GM10248 (cell line): Measurements from ENCODE around the gene CAMKMT.

Experiments
- CTCF ChIA-PET: fragments of 300-600 bp; sonication (Branson Sonifier 250); formaldehyde crosslinking; extraction: SDS; loops from one replicate; lab custom pipeline; 2021; ENCODE audit warnings: antibody characterized with exemption; lab: Yijun Ruan, JAX
- POLR2A ChIA-PET: fragments of 350-650 bp; sonication (Branson Sonifier 250); formaldehyde crosslinking; extraction: SDS; loops from one replicate; lab custom pipeline; 2020; ENCODE audit warnings: antibody characterized with exemption; lab: Yijun Ruan, JAX
- DNase-seq: peaks from one replicate; pipeline ENCODE4 v3.0.0; 2012; ENCODE audit errors: extremely low spot score
- CTCF ChIP-seq: IDR thresholded peaks from 2 replicates; pipeline ENCODE4 v1.5.1; 2012; ENCODE audit warnings: mild to moderate bottlenecking, low read depth; ENCODE audit errors: extremely low read depth, missing control alignments, control extremely low read depth

The CAMKMT gene

GRCh38 chr2:44529448-44529847 is 167.7 kb downstream of the CAMKMT start:
- TF ChIP-seq CTCF = no peak
- CTCF ChIA-PET = interaction anchor here (1.3 to 1.6 kb wide), 2 partner anchors 38 to 139 kb away, joined by 3 read pairs; no protein-coding TSS in a partner anchor

GRCh38 chr2:44531289-44531688 is 169.5 kb downstream of the CAMKMT start:
- CTCF ChIA-PET = interaction anchor here (1.5 kb wide), 1 partner anchor 19 kb away, joined by 3 read pairs; no protein-coding TSS in a partner anchor
- no peak for DNase-seq
- no peak for TF ChIP-seq CTCF
- POLR2A ChIA-PET = no interaction called here

More at GRCh38 chr2:44529448-44529847, 167.7 kb downstream of the CAMKMT start:
- POLR2A ChIA-PET = no interaction called here
- DNase-seq = no peak

- TF ChIP-seq CTCF = no peak
- CTCF ChIA-PET = interaction anchor here (1.5 kb wide), 1 partner anchor 19 kb away, joined by 3 read pairs; no protein-coding TSS in a partner anchor
- DNase-seq = no peak
- POLR2A ChIA-PET = no interaction called here
These were observed 170.3 kb downstream of the CAMKMT start for GRCh38 chr2:44532031-44532430.

GRCh38 chr2:44533508-44533907 is 171.8 kb downstream of the CAMKMT start:
- TF ChIP-seq CTCF = no peak
- no peak for DNase-seq
- CTCF ChIA-PET = interaction anchor here (1.1 to 1.4 kb wide), 2 partner anchors 15 to 19 kb away, joined by 3 read pairs; no protein-coding TSS in a partner anchor
- POLR2A ChIA-PET = no interaction called here

- no peak for TF ChIP-seq CTCF
- ChIA-PET CTCF (no interaction called here), POLR2A (no interaction called here)
- DNase-seq = no peak
These were observed 173.6 kb downstream of the CAMKMT start for GRCh38 chr2:44535376-44535775.

GRCh38 chr2:44537264-44537663 is 175.5 kb downstream of the CAMKMT start:
- CTCF ChIA-PET = no interaction called here

More at GRCh38 chr2:44537264-44537663, 175.5 kb downstream of the CAMKMT start:
- POLR2A ChIA-PET = no interaction called here
- TF ChIP-seq CTCF = no peak
- DNase-seq = no peak
